K562 (cell line): ENCODE measurements around the gene TMEM184A. TPM values are rescaled to one million over a fixed set of nuclear protein-coding genes. Genes with fewer than 3 reads are reported as not detected.
A peak's percentile ranks its signal among the peaks of the same experiment; 100 is the strongest.

Experiments
- CAMTA2 ChIP-seq: fragments of 250-450 bp; sonication (Bioruptor Pico); conservative IDR thresholded peaks from 2 replicates; pipeline ENCODE4 v1.5.1; 2022
- EGR1 ChIP-seq: fragments of 450-650 bp; conservative IDR thresholded peaks from 2 replicates; pipeline ENCODE4 v1.6.1; 2017; ENCODE audit warnings: mild to moderate bottlenecking
- FOXJ3 ChIP-seq: sonication (generic); formaldehyde crosslinking; IDR thresholded peaks from 2 replicates; pipeline ENCODE4 v1.4.0; 2020; ENCODE audit warnings: mild to moderate bottlenecking, missing genetic modification reagents
- FUS ChIP-seq: fragments of 200-400 bp; formaldehyde crosslinking; optimal IDR thresholded peaks from 2 replicates; pipeline ENCODE3; 2017; ENCODE audit warnings: low read depth, low read length
- GATAD2B ChIP-seq: fragments of 450-650 bp; IDR thresholded peaks from 2 replicates; pipeline ENCODE4 v1.6.1; 2017; ENCODE audit warnings: mild to moderate bottlenecking, borderline replicate concordance
- L3MBTL2 ChIP-seq: fragments of 450-650 bp; IDR thresholded peaks from 2 replicates; pipeline ENCODE4 v1.6.1; 2016; ENCODE audit warnings: mild to moderate bottlenecking, moderate library complexity
- NRF1 ChIP-seq, 2 experiments: fragments of 450-650 bp; IDR thresholded peaks in 1 of 2; conservative IDR thresholded peaks in 1 of 2; 2 replicates each; pipeline ENCODE4 v1.6.1; 2014; ENCODE audit warnings: mild to moderate bottlenecking in 2 of 2
- PHF21A ChIP-seq: fragments of 450-650 bp; IDR thresholded peaks from 2 replicates; pipeline ENCODE4 v1.6.1; 2017; ENCODE audit warnings: low read depth, borderline replicate concordance
- POLR2B ChIP-seq: fragments of 450-650 bp; IDR thresholded peaks from 2 replicates; pipeline ENCODE4 v1.6.1; 2018; ENCODE audit warnings: low read depth; ENCODE audit not compliant: partially characterized antibody
- POLR3G ChIP-seq: IDR thresholded peaks from 2 replicates; pipeline ENCODE4 v1.6.1; 2011; ENCODE audit not compliant: insufficient read length, insufficient replicate concordance; ENCODE audit errors: extremely low read depth
- RAD21 ChIP-seq, 2 experiments: fragments of 250-450 bp in 1 of 2; fragments of 450-650 bp in 1 of 2; sonication (Bioruptor Pico) in 1 of 2; formaldehyde crosslinking in 1 of 2; IDR thresholded peaks in 1 of 2; conservative IDR thresholded peaks in 1 of 2; 2 replicates each; pipeline versions ENCODE4 v1.4.0 to v1.8.0; 2020 to 2022; ENCODE audit warnings: mild to moderate bottlenecking in 2 of 2, moderate library complexity in 1 of 2
- SMAD1 ChIP-seq: fragments of 150-350 bp; IDR thresholded peaks from 2 replicates; pipeline ENCODE4 v1.6.1; 2014; ENCODE audit warnings: low read length, low read depth; ENCODE audit not compliant: partially characterized antibody
- SP2 ChIP-seq: IDR thresholded peaks from 2 replicates; pipeline ENCODE4 v1.6.1; 2011; ENCODE audit warnings: mild to moderate bottlenecking, low read depth, low read length, moderate library complexity; ENCODE audit not compliant: poor library complexity, severe bottlenecking; ENCODE audit errors: extremely low read depth
- U2AF1 ChIP-seq: fragments of 200-400 bp; formaldehyde crosslinking; optimal IDR thresholded peaks from 2 replicates; pipeline ENCODE3; 2017; ENCODE audit warnings: mild to moderate bottlenecking, low read depth, low read length, moderate library complexity
- UBTF ChIP-seq, 2 experiments: IDR thresholded peaks; 2 replicates each; pipeline ENCODE4 v1.6.1; 2012; ENCODE audit warnings: improper control_type of control experiment in 2 of 2, low read depth in 2 of 2, low read length in 2 of 2, borderline replicate concordance in 1 of 2
- ZKSCAN3 ChIP-seq: fragments of 250-450 bp; sonication (Bioruptor Pico); IDR thresholded peaks from 2 replicates; pipeline ENCODE4 v1.4.0; 2020
- ZNF12 ChIP-seq: sonication (generic); formaldehyde crosslinking; IDR thresholded peaks from 2 replicates; pipeline ENCODE4 v1.4.0; 2020; ENCODE audit warnings: mild to moderate bottlenecking, missing genetic modification reagents
- ZNF282 ChIP-seq: sonication (generic); formaldehyde crosslinking; IDR thresholded peaks from 2 replicates; pipeline ENCODE4 v1.8.1; 2023; ENCODE audit warnings: missing genetic modification reagents
- ZNF518B ChIP-seq: fragments of 250-450 bp; sonication (Bioruptor Pico); IDR thresholded peaks from 2 replicates; pipeline ENCODE4 v1.5.0; 2021; ENCODE audit warnings: mild to moderate bottlenecking, moderate library complexity
- ZNF589 ChIP-seq: fragments of 200-800 bp; sonication (Bioruptor generic); IDR thresholded peaks from 2 replicates; pipeline ENCODE4 v1.6.1; 2016; ENCODE audit warnings: low read depth, missing genetic modification characterization, missing compliant biosample characterization
- polyA plus RNA-seq, 8 experiments: library from polyadenylated mRNA; depleted of rRNA in 4 of 8; stranded (reverse) in 5 of 8; unstranded in 3 of 8; fragments of >200 nt; fragmentation: Nextera tagmentation in 2 of 8; fragmentation: Illumina TruSeq in 1 of 8; extraction: Ambion mirVana in 2 of 8; extraction: Trizol in 1 of 8; gene quantifications; 2 replicates each; pipeline versions ENCODE4 v1.2.1 to v1.2.3, GENCODE V29; 2011 to 2014; ENCODE audit warnings: inconsistent platforms in 1 of 8, missing spikeins in 1 of 8
- total RNA-seq, 7 experiments: library from RNA; depleted of rRNA in 6 of 7; stranded (reverse); fragments of >200 nt in 6 of 7; fragmentation: Illumina TruSeq in 2 of 7; extraction: Trizol in 2 of 7; gene quantifications; 2 replicates each; pipeline versions ENCODE4 v1.2.1 to v1.2.3, GENCODE V29; 2011 to 2021; ENCODE audit warnings: low replicate concordance in 1 of 7
- TF ChIP-seq, protein P1 (sequence below): IDR thresholded peaks from 2 replicates; pipeline ENCODE4 v1.6.1; 2012; ENCODE audit warnings: low read depth, low read length, improper control_type of control experiment, borderline replicate concordance

Gene TMEM184A
- total and polyA plus RNA-seq, 9 of the 15 experiments (the other 6 are each of a cell fraction or from before 2014, with no cell fraction given), result 0.10 to 0.18 (median 0.11) TPM; not detected in 6

DNA sequence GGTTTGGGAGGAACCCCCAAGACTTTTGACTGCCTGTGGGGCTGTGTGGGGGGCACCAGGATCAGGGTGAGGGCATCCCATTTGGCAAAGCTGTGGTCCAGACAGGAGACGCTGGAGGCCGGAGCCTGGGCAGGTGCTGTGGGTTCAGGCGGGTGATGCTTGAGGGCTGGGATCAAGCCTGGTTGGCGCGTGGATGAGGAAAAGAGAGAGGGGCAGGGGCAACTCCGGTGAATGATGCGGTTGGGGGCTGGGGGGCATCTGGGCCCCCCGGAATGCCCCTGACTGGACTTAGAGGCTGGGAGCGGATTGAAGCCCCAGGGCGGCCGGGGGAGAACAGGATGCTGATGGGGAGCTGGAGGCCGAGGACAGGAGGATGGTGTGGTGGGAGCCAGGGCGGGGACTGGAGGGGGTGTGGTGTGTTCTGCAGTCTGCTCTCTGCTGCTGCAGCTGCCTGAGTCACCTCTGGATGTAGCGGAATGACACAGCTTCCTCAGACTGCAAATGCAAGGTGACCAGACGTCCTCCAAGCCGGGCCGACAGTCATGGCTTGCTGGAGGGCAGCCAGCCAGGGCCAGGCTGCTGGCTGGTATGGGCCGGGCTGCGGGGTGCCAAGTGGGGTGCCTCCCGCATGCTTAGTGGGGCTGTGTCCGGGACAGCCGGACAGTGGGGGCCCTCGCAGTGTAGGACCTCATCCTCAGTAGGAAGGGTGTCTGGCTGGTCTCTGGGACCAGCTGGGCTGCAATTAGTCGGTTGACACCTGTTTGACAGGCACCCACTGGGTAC lies 22.3 kb downstream of the TMEM184A start (continued):
- TF ChIP-seq POLR3G (no peak), NRF1 (conservative IDR thresholded peaks at IDR 0.05 in 1 of 2, IDR thresholded peaks at IDR 0.05 in 1 of 2) (peak in 1 of 2 experiments; percentile 42; a peak in 1 of 4 replicates), SMAD1 (no peak), CAMTA2 (CRISPR knock-in tag) (no peak), FOXJ3 (CRISPR knock-in tag) (no peak), RAD21 (CRISPR knock-in tag; conservative IDR thresholded peaks at IDR 0.05 in 1 of 2, IDR thresholded peaks at IDR 0.05 in 1 of 2) (no peak), FUS (no peak), EGR1 (0 out of 2 replicates have a peak, but pooled peaks have one; percentile 4), ZNF589 (CRISPR knock-in tag) (no peak), UBTF (IDR thresholded peaks at IDR 0.05; ENCODE audit: borderline replicate concordance in 1 of 2, low read depth in 2 of 2, low read length in 2 of 2) (0 out of 4 replicates have a peak, but pooled peaks of 1 of the 2 experiments have one; percentile 53), ZNF518B (CRISPR knock-in tag) (no peak), GATAD2B (no peak), PHF21A (no peak), ZNF12 (CRISPR knock-in tag) (no peak), ZNF282 (CRISPR knock-in tag) (no peak), SP2 (no peak), ZKSCAN3 (CRISPR knock-in tag) (no peak), L3MBTL2 (no peak), U2AF1 (no peak), POLR2B (no peak)
- TF ChIP-seq, protein P1, sequence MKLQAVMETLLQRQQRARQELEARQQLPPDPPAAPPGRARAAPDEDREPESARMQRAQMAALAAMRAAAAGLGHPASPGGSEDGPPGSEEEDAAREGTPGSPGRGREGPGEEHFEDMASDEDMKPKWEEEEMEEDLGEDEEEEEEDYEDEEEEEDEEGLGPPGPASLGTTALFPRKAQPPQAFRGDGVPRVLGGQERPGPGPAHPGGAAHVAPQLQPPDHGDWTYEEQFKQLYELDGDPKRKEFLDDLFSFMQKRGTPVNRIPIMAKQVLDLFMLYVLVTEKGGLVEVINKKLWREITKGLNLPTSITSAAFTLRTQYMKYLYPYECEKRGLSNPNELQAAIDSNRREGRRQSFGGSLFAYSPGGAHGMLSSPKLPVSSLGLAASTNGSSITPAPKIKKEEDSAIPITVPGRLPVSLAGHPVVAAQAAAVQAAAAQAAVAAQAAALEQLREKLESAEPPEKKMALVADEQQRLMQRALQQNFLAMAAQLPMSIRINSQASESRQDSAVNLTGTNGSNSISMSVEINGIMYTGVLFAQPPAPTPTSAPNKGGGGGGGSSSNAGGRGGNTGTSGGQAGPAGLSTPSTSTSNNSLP, result no peak
